HG02588 (cell line): ENCODE measurements around the gene ADGRG2.

Source experiments
- ATAC-seq: cut with Tn5 transposase; IDR thresholded peaks from one replicate; pipeline ENCODE4 v1.9.1; 2021; ENCODE audit warnings: mild to moderate bottlenecking, moderate library complexity; ENCODE audit not compliant: unreplicated experiment

ADGRG2 gene

GRCh38 chrX:19121898-19122640 is at the start of gene ADGRG2:
Gene ADGRG2 (minus strand): TSS chrX:19122468. CDS start chrX:19068834, 53,634 bp downstream.
- no peak for ATAC-seq

GRCh38 chrX:19168609-19169008 is 46.3 kb upstream of the ADGRG2 start:
- no peak for ATAC-seq

- no peak for ATAC-seq
Observed at GRCh38 chrX:19162851-19163250, 40.6 kb upstream of the ADGRG2 start.

GRCh38 chrX:19156186-19156585 is 33.9 kb upstream of the ADGRG2 start:
- no peak for ATAC-seq

GRCh38 chrX:19152762-19153161 is 30.5 kb upstream of the ADGRG2 start:
- ATAC-seq, result no peak

GRCh38 chrX:19137067-19137466 is 14.8 kb upstream of the ADGRG2 start:
- no peak for ATAC-seq

GRCh38 chrX:19133784-19134183 is 11.5 kb upstream of the ADGRG2 start:
- ATAC-seq, result no peak

- no peak for ATAC-seq
Observed at GRCh38 chrX:19133231-19133630, 11.0 kb upstream of the ADGRG2 start.

GRCh38 chrX:19130628-19131027 is 8.4 kb upstream of the ADGRG2 start:
- ATAC-seq, result no peak

GRCh38 chrX:19129694-19130093 is 7.4 kb upstream of the ADGRG2 start:
- no peak for ATAC-seq

- no peak for ATAC-seq
Observed at GRCh38 chrX:19127649-19128168, 5.4 kb upstream of the ADGRG2 start.

GRCh38 chrX:19122641-19123009 is 357 bp upstream of the ADGRG2 start:
- ATAC-seq, result no peak

- no peak for ATAC-seq
Observed at GRCh38 chrX:19121466-19121865, 802 bp downstream of the ADGRG2 start.

GRCh38 chrX:19110642-19111041 is 11.6 kb downstream of the ADGRG2 start:
- no peak for ATAC-seq

GRCh38 chrX:19107035-19107434 is 15.2 kb downstream of the ADGRG2 start:
- ATAC-seq, result no peak

GRCh38 chrX:19100586-19100985 is 21.7 kb downstream of the ADGRG2 start:
- ATAC-seq, result no peak

- ATAC-seq, result no peak
Observed at GRCh38 chrX:19097553-19098283, 24.6 kb downstream of the ADGRG2 start.

GRCh38 chrX:19096586-19096985 is 25.7 kb downstream of the ADGRG2 start:
- ATAC-seq, result no peak

GRCh38 chrX:19094654-19095053 is 27.6 kb downstream of the ADGRG2 start:
- ATAC-seq, result no peak

GRCh38 chrX:19091596-19091995 is 30.7 kb downstream of the ADGRG2 start:
- no peak for ATAC-seq

- ATAC-seq, result no peak
Observed at GRCh38 chrX:19089555-19090040, 32.7 kb downstream of the ADGRG2 start.
